ENCODE measurements around the gene KCNQ5.

Gene KCNQ5

DNA sequence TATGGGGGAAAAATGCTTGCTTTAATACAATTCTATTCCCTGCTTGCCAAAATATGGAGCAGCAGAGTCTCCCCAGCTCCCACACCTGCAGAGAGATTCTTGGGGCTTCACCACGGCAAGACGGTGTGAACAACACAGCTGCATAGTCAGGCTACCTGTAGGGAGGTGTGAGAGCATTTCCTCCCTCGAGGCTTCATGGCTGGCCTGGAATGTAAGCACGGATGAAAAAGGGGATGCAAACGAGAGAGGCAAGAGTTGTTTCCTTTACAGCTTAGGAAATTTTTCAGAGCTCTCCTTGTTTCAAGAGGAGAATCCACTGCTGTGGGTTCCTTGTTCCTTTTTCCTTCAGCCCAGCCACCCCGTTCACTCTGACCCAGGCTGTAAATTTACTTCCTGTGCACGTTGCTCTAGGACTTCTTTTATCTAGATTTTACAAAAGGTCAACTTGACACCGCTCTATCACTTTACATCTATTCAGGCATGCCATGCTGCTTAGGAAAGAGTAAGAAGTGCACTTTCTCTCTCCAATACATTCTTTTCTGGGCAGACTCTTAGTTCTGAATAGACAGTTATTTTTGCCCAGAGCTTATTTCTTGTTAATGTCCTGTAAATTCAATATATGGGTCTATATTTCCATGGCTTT, 406.4 kb downstream of the KCNQ5 start:
- Mint-ChIP-seq H3K9me3 (no peaks in the 10 kb centered on the region), H3K36me3 (no peaks in the 10 kb centered on the region), H3K4me3 (no peak overlapping the region), H3K27me3 (no peaks in the 10 kb centered on the region), H3K4me1 (no peaks in the 10 kb centered on the region), H3K27ac (no peak overlapping the region)
- no peak for ATAC-seq (ENCODE audit: low read depth)
- no peak for DNase-seq (ENCODE audit: low spot score in 2 of 2)

DNA sequence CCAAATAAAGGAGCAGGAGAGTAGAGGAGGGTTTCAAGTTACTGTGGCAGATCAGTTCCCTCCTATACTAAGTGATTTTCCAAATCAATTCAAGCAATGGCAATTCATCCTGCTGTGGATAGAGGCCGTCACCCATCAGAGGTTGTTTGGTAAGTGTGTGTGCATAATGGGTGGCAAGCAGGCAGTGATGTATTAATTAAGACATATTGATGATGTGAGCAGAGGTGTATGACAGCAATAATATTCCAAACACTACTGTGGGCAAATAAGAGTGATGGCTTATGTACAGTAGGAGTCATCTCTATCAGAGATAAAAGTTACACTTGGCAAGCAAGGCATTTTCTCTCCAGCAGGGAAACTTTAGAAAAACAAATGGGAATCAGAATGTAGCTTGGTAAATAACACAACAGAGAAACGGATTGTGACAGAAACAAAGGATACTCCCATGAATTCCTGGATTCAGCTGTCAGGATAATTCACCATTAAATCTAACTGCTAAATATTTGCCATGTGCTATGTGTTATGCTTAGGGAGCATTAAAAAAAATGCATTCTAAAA, 407.1 kb downstream of the KCNQ5 start:
- ATAC-seq (ENCODE audit: low read depth) (no peak), DNase-seq (ENCODE audit: low spot score in 2 of 2) (no peak)
- Mint-ChIP-seq H3K27me3 (no peaks in the 10 kb centered on the region), H3K9me3 (no peaks in the 10 kb centered on the region), H3K4me1 (no peaks in the 10 kb centered on the region), H3K36me3 (no peaks in the 10 kb centered on the region), H3K4me3 (no peak overlapping the region), H3K27ac (no peak overlapping the region)

DNA sequence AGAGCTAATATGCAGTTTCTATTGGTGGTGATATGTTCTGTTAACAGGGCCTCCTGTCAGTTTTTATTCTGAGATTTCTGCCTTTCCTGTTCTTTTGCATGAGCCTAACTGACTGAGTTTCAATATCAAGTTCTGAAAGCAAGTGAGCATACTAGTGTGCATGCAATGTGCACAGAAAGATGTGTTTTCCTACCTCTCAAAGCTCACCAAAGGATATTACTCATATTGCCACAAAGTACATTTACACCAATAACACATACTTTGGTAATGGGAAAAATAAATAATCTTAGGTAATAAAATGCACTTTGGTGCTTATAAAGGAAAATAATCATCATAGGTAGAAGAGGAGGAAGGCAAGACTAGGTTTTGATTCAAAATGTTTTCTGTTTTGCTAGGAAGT, 408.4 kb downstream of the KCNQ5 start:
- H3K9me3 Mint-ChIP-seq = no peaks in the 10 kb centered on the region
- ATAC-seq (ENCODE audit: low read depth) (no peak), DNase-seq (ENCODE audit: low spot score in 2 of 2) (no peak)
- H3K4me1 Mint-ChIP-seq = no peaks in the 10 kb centered on the region
- no peak overlapping the region for H3K27ac Mint-ChIP-seq
- H3K27me3 Mint-ChIP-seq = no peaks in the 10 kb centered on the region
- H3K36me3 Mint-ChIP-seq = no peaks in the 10 kb centered on the region
- H3K4me3 Mint-ChIP-seq = no peak overlapping the region

DNA sequence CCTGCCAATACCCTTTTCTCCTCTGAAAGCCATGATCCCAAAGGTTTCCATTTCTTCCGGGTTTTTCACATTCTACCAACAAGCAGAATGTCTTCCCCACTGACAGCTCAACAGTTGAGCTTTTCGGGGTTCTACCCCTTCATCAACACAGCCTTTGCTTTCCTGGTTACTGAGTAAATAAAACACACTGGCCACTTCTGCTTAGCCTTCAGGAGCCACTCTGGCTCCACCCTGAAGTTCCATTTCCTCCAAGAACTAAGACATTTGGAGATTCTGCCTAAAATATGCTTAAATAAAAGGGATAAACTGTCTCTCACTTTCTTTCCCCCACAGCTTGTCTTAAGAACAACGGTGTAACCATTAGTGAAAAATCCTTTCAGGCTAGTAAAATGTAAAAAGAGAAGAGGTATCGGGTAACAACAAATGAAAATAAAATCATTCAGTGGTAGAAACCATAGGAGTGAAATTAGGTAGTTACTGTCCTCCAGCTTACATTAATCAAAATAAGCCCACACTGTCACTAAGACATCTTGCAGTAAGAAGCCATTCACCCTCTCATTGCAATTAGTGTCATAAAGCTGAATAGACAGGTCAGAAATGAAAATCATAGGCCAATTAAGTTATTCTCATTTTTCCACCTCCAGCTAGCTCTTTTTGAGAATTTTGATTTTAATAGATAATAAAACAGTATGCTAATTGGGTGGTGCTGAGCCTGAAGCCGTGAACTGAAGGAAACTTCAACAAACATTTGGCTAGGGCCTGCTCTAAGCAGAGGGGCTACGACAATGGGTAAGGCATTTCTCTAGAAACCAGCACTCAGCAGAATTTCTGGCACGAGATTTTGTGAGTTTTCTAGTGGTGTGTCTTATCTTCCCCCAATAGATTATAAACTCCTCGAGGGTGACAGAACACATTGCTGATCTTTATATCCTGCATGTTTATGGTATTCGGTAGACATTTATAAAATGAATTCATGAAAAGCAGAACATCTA, 409.2 kb downstream of the KCNQ5 start:
- no peak for ATAC-seq (ENCODE audit: low read depth)
- DNase-seq (ENCODE audit: low spot score in 2 of 2) = no peak
- H3K9me3 Mint-ChIP-seq = no peaks in the 10 kb centered on the region
- no peaks in the 10 kb centered on the region for H3K36me3 Mint-ChIP-seq
- no peaks in the 10 kb centered on the region for H3K4me1 Mint-ChIP-seq
- no peaks in the 10 kb centered on the region for H3K27me3 Mint-ChIP-seq
- H3K4me3 Mint-ChIP-seq = no peak overlapping the region
- no peak overlapping the region for H3K27ac Mint-ChIP-seq

DNA sequence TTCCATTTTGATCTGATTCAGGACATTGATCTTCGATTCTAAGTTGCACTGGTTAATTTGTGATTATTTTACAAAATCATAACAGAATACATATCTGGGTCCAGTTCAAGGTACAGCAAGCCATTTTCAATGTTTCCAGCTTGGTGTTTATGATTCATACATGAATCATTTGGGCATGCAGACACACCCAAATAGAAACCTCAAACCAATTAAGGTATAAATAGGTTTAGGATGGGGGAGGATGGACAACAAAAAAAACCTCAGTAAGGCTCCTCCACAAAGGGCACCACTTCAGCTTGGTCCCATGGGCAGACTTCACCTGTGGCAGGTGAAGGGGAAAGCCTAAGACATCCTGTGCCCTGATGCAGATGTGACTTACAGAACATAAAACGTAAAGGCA, 410.7 kb downstream of the KCNQ5 start:
- DNase-seq (ENCODE audit: low spot score in 2 of 2) (no peak), ATAC-seq (ENCODE audit: low read depth) (no peak)
- H3K9me3 Mint-ChIP-seq = no peaks in the 10 kb centered on the region
- no peak overlapping the region for H3K27ac Mint-ChIP-seq
- H3K27me3 Mint-ChIP-seq = no peaks in the 10 kb centered on the region
- H3K4me3 Mint-ChIP-seq = no peak overlapping the region
- no peaks in the 10 kb centered on the region for H3K4me1 Mint-ChIP-seq
- peaks cover 4% of the 10 kb centered on the region for H3K36me3 Mint-ChIP-seq

DNA sequence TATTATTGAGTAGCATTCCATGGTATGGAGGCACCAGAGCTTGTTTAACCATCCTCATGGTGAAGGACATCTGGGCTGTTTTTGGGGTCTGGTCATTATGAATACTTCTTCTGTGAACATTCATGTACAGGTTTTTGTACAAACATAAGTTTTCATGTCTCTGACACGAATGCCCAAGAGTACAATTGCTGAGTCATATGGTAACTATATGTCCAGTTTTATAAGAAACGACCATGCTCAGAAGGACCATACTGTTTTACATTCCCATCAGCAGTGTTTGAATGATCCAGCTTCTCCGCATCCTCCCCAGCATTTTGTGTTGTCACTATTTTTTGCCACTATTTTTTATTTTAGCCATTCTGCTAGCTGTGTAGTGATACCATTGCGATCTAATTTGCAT, 414.8 kb downstream of the KCNQ5 start:
- ATAC-seq (ENCODE audit: low read depth) (no peak), DNase-seq (ENCODE audit: low spot score in 2 of 2) (no peak)
- no peaks in the 10 kb centered on the region for H3K4me1 Mint-ChIP-seq
- H3K27me3 Mint-ChIP-seq = no peaks in the 10 kb centered on the region
- no peak overlapping the region for H3K27ac Mint-ChIP-seq
- peaks cover 2% of the 10 kb centered on the region for H3K9me3 Mint-ChIP-seq
- H3K36me3 Mint-ChIP-seq = peaks cover 8% of the 10 kb centered on the region
- H3K4me3 Mint-ChIP-seq = no peak overlapping the region

DNA sequence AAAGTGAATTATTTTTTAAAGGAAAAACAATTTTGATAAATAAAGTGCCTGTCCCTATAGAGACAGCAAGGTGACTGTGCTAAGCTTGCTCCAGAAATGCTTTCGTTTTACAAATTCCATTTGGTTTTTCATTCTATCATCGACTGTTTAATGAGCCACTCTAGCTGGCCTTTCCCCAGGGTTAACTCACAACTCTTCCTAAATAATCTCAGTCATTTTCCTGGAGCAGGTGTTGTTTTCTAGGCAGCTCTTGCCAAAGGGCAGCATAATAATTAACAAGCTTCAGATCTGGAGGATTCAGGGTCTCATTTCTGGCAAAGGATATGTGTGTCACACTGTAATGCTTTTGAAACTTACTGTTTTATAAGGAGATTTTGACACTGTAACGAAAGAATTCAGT, 419.2 kb downstream of the KCNQ5 start:
- H3K4me1 Mint-ChIP-seq = no peaks in the 10 kb centered on the region
- DNase-seq (ENCODE audit: low spot score in 2 of 2) (no peak), ATAC-seq (ENCODE audit: low read depth) (no peak)
- H3K4me3 Mint-ChIP-seq = no peak overlapping the region
- H3K27me3 Mint-ChIP-seq = no peaks in the 10 kb centered on the region
- peaks cover 23% of the 10 kb centered on the region for H3K36me3 Mint-ChIP-seq
- H3K27ac Mint-ChIP-seq = no peak overlapping the region
- H3K9me3 Mint-ChIP-seq = peaks cover 2% of the 10 kb centered on the region

DNA sequence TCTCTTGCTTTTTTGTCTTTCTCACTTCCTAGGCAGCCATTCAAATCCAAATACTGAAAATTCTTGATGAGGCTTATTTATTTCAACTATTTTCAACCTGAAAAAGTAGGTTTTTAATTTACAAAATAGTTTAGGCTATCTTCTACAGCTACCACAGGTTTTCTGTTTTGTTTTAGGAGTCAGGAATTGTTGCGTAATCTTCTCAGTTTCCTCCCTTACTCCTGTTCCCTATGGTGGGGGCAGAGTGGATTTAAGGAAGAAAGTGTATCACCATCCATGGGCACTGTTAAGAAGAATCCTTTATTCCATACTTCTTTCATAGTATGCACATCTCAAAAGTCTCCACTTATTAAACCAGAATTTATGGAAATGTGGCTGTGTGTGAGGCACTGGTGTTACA, 421.0 kb downstream of the KCNQ5 start:
- no peak for ATAC-seq (ENCODE audit: low read depth)
- Mint-ChIP-seq H3K4me1 (no peaks in the 10 kb centered on the region), H3K27me3 (no peaks in the 10 kb centered on the region)

DNA sequence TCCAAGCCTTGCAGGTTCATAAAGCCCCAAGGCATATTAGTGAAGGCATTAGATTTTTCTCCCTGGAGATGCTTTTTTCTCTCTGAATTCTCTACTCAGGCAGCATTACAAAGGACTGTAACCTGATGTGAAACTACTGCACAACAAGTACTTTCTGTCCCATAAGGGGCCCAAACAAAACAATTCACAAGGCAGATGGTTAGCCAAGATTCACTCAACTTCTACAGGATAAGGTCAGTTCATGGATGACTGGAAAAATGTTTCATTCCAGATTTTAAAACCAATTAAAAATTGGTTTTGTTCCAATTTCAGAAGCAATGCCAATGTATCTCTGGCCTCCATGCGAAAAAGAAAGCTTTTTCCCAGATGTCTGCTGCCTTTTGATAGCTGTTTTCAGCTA, 421.6 kb downstream of the KCNQ5 start:
- H3K36me3 Mint-ChIP-seq = peaks cover 19% of the 10 kb centered on the region
- peaks cover 2% of the 10 kb centered on the region for H3K9me3 Mint-ChIP-seq
- H3K27ac Mint-ChIP-seq = no peak overlapping the region
- no peaks in the 10 kb centered on the region for H3K27me3 Mint-ChIP-seq
- ATAC-seq (ENCODE audit: low read depth) (no peak), DNase-seq (ENCODE audit: low spot score in 2 of 2) (no peak)
- H3K4me1 Mint-ChIP-seq = no peaks in the 10 kb centered on the region
- H3K4me3 Mint-ChIP-seq = no peak overlapping the region

More for the DNA sequence above, 421.0 kb downstream of the KCNQ5 start:
- H3K9me3 Mint-ChIP-seq = peaks cover 2% of the 10 kb centered on the region
- no peak overlapping the region for H3K4me3 Mint-ChIP-seq
- peaks cover 19% of the 10 kb centered on the region for H3K36me3 Mint-ChIP-seq
- DNase-seq (ENCODE audit: low spot score in 2 of 2) = no peak
- H3K27ac Mint-ChIP-seq = no peak overlapping the region

DNA sequence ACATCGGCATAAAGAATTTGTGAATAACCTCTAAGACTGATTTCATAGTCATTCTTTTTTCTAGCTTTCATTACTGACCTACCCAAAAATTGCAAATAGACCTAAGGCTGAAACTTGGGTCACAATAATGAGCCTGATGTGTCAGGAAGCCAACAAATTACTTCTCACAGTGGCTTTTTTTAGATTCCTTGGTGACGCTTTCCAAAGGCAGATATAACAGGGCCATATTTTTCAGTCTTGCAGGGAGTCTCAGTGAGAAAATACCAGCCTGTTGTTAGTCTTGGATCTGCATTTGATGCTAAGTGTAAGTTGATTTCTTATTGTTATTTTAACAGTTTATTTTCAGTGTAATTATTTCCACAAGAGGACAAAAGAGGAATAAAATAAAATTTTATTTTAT, 423.7 kb downstream of the KCNQ5 start:
- Mint-ChIP-seq H3K36me3 (peaks cover 19% of the 10 kb centered on the region), H3K4me3 (no peak overlapping the region), H3K27ac (no peak overlapping the region), H3K9me3 (no peaks in the 10 kb centered on the region), H3K27me3 (no peaks in the 10 kb centered on the region), H3K4me1 (no peaks in the 10 kb centered on the region)
- DNase-seq (ENCODE audit: low spot score in 2 of 2) = no peak
- no peak for ATAC-seq (ENCODE audit: low read depth)

DNA sequence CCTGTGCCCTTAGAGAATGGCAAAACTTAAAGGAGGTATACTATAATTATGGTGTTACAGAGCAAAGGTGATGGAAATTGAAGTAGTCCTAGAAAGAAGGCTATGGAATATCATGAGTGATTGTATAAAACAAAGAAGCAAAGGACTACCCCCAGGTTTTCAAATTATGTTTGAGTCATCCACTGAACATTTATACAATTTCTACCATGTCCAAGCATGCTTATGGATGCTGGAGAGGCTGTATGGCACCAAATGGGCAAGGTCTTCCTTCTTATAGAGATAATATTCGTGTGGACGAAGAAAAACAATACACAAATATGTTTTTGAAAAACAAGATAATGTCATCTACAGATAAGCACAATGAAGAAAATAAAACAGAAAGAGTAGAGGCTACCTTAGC, 425.9 kb downstream of the KCNQ5 start:
- H3K27me3 Mint-ChIP-seq = no peaks in the 10 kb centered on the region
- H3K4me3 Mint-ChIP-seq = no peak overlapping the region
- H3K27ac Mint-ChIP-seq = no peak overlapping the region
- ATAC-seq (ENCODE audit: low read depth) = no peak
- H3K4me1 Mint-ChIP-seq = no peaks in the 10 kb centered on the region
- DNase-seq (ENCODE audit: low spot score in 2 of 2) = no peak
- peaks cover 12% of the 10 kb centered on the region for H3K36me3 Mint-ChIP-seq
- no peaks in the 10 kb centered on the region for H3K9me3 Mint-ChIP-seq

DNA sequence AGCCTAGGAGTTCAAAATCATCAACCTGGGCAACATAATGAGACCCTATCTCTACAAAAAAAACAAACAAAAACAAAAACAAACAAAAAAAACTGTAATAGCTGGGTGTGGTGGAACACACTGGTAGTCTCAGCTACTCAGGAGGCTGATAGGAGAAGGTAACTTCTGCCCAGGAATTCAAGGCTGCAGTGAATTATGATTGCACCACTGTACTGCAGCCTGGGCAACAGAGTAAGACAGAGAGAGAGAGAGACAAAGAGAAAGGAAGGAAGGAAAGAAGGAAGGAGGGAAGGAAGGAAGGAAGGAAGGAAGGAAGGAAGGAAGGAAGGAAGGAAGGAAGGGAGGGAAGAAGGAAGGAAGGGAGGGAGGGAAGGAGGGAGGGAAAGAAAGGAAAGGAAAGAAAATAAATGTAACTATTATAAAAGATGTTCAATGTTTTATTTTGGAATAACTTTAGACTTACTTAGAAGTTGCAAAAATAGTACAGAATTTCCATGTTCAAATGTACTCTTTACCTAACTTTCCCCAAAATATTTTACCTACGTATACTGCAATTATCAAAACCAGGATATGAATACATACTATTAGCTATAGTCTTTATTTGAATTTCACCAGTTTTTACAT, 428.2 kb downstream of the KCNQ5 start:
- H3K27me3 Mint-ChIP-seq = no peaks in the 10 kb centered on the region
- no peaks in the 10 kb centered on the region for H3K4me1 Mint-ChIP-seq
- H3K4me3 Mint-ChIP-seq = no peak overlapping the region
- no peaks in the 10 kb centered on the region for H3K9me3 Mint-ChIP-seq
- DNase-seq (ENCODE audit: low spot score in 2 of 2) = no peak
- no peak overlapping the region for H3K27ac Mint-ChIP-seq
- no peak for ATAC-seq (ENCODE audit: low read depth)
- peaks cover 2% of the 10 kb centered on the region for H3K36me3 Mint-ChIP-seq

DNA sequence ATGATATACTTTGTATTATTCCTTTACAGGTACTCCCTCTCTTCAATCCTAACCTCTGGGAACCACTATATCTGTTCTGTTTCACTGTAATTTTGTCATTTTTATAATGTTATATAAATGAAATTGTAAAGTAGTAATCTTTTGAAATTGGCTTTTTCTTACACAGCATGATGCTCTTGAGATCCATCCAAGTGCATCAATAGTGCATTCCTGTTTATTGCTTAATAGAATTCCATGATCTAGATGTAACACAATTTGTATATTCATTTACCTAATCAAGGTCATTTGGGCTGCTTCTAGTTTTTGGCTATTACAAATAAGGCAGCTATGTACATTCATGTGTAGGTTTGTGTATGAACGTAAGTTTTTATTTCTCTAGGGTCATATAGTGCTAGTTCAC, 428.8 kb downstream of the KCNQ5 start:
- Mint-ChIP-seq H3K9me3 (no peaks in the 10 kb centered on the region), H3K36me3 (peaks cover 2% of the 10 kb centered on the region), H3K4me1 (no peaks in the 10 kb centered on the region), H3K27me3 (no peaks in the 10 kb centered on the region), H3K4me3 (no peak overlapping the region), H3K27ac (no peak overlapping the region)
- ATAC-seq (ENCODE audit: low read depth) (no peak), DNase-seq (ENCODE audit: low spot score in 2 of 2) (no peak)

DNA sequence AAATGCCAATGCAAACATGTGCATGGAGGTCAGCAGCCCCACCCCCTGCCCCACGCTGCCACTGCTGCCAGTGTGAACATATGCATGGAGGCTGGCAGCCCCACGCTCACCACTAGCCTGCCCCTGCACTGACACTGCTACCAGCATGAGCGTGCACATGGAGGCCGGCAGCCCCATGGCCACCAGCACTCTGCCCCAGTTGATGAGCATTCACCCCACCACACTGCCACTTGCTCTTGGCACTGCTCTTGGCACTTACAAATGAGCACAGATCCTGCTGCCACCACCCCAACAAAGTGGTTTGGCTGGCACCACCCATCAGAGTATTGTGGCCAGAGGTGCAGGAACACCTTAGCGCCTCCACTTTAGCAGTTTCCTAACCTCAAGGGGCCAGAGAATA, 429.3 kb downstream of the KCNQ5 start:
- Mint-ChIP-seq H3K27ac (no peak overlapping the region), H3K36me3 (peaks cover 4% of the 10 kb centered on the region), H3K27me3 (no peaks in the 10 kb centered on the region), H3K4me3 (no peak overlapping the region), H3K4me1 (no peaks in the 10 kb centered on the region), H3K9me3 (peaks cover 3% of the 10 kb centered on the region)
- ATAC-seq (ENCODE audit: low read depth) (no peak), DNase-seq (ENCODE audit: low spot score in 2 of 2) (no peak)

Data from memory B cell (primary cell).